Fibroblast of pulmonary artery (primary cell): ENCODE measurements around the gene TMEM208.

Experiments
- DNase-seq: peaks from one replicate; pipeline ENCODE4 v3.0.0-alpha.2; 2010; ENCODE audit warnings: low read depth
- H3K4me3 ChIP-seq: replicated peaks from 2 replicates; pipeline ENCODE4 v1.5.1; 2011; ENCODE audit warnings: low read depth, mild to moderate bottlenecking, control low read depth, low read length, moderate library complexity
- TF ChIP-seq, protein P1 (sequence below): IDR thresholded peaks from 2 replicates; pipeline ENCODE4 v1.5.1; 2011; ENCODE audit warnings: mild to moderate bottlenecking, control low read depth, low read length, inconsistent platforms; ENCODE audit errors: missing control alignments

The TMEM208 gene

DNA sequence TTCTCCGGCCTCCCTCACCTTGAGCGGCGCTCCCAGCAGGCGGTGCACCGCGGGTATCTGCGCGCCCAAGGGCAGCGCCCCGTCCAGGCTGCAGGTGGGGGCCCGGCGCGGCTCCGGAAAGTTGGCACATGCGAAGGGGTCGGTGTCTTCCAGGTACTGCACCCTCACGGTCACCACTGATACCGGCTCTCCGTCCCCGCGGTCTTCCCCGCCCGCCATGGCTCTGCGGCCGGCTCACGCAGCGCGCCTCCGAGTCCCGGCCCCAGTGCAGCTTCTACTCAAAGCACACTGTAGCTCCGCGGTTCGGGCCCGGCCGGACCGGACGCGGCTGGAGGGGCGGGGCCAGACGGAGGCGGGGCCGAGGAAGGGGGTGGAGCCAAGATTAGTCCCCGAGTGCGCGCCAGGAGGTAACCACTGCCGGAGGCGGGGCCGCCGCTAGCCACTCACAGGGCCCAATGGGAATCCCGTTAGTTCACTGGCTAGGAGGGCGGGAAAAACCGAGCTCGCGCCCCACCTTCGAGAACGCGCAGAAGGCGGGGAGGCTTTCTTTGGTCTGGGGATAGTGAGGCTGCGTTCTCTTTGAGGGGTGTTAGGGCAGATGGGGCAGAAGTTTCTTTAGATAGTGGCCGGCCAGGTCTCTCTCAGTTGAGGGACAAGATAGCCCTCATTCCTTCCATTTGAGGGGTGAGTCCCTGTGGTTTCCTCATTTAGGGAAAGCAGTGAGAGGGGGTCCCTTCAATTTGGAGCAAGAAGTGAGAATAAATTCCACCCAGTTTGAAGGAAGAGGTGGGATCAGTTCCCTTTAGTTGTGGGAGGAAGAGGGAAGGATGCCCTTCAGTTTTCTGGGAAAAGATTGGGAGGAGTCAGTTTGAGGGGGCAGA is 20.5 kb downstream of the TMEM208 start, which contains the start of gene FHOD1:
FHOD1 (minus strand) TSS at position 290 of the 881 bp plus-strand sequence; CDS start at position 219, 71 bp downstream.
- DNase-seq = peak; percentile 94
- TF ChIP-seq, protein P1, sequence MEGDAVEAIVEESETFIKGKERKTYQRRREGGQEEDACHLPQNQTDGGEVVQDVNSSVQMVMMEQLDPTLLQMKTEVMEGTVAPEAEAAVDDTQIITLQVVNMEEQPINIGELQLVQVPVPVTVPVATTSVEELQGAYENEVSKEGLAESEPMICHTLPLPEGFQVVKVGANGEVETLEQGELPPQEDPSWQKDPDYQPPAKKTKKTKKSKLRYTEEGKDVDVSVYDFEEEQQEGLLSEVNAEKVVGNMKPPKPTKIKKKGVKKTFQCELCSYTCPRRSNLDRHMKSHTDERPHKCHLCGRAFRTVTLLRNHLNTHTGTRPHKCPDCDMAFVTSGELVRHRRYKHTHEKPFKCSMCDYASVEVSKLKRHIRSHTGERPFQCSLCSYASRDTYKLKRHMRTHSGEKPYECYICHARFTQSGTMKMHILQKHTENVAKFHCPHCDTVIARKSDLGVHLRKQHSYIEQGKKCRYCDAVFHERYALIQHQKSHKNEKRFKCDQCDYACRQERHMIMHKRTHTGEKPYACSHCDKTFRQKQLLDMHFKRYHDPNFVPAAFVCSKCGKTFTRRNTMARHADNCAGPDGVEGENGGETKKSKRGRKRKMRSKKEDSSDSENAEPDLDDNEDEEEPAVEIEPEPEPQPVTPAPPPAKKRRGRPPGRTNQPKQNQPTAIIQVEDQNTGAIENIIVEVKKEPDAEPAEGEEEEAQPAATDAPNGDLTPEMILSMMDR = no peak
- H3K4me3 ChIP-seq = peak within 1 kb of the TSS; percentile 80

DNA sequence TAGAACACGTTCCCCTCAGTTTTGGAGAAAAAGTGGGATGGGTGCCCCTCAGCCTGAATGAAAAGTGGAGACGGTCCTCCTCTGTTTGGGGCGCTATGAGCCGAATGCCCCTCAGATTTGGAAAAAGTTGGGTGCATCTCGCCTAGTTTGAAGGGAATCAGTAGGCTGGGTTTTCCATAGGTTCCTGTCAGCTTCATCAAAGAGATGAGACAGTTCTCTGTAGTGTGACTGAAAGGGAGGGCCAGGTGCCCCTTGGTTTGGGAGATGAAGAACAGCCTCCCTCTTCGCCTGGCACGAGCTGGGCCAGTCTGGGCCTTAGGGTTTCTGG is 21.1 kb downstream of the TMEM208 start:
- DNase-seq = no peak
- TF ChIP-seq, protein P1 = no peak
- peak overlapping the region; percentile 55 for H3K4me3 ChIP-seq

DNA sequence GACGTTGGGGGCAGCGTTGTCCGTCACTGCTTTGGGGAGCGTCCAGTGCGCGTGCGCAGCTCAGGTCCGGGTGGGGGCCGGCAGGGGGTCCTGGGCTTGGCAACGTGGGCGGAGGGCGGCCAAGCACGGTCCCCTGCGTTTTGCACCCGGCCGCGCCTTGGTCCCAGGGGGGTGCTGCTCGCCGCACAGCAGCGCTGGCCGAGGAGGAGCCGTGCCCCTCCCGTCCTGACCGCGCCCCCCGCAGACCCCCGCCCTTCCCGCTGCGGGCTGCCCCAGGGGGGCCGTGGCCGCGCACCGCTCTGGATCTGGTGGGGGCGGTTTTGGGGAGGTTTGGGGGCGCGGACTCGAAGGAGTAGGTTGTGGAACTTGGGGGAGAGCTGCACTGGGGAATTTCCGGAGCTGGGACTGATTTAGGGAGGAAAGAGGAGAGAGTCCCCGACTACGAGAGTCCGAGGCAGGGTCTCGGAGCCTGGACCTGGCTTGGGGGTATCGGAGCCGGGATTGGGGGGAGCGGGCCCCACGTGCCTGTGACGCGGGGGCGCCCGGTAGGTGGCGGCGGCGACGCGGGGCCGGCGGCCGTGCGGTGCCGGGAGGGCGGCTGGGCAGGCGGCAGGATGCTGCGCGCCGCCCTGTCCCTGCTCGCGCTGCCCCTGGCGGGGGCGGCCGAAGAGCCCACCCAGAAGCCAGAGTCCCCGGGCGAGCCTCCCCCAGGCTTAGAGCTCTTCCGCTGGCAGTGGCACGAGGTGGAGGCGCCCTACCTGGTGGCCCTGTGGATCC is 21.7 kb downstream of the TMEM208 start, which contains the start of gene SLC9A5:
SLC9A5 (plus strand) TSS at position 579 of the 777 bp plus-strand sequence; CDS start at position 615, 36 bp downstream.
- H3K4me3 ChIP-seq = peak within 1 kb of the TSS; percentile 55
- no peak for DNase-seq
- TF ChIP-seq, protein P1 = no peak

DNA sequence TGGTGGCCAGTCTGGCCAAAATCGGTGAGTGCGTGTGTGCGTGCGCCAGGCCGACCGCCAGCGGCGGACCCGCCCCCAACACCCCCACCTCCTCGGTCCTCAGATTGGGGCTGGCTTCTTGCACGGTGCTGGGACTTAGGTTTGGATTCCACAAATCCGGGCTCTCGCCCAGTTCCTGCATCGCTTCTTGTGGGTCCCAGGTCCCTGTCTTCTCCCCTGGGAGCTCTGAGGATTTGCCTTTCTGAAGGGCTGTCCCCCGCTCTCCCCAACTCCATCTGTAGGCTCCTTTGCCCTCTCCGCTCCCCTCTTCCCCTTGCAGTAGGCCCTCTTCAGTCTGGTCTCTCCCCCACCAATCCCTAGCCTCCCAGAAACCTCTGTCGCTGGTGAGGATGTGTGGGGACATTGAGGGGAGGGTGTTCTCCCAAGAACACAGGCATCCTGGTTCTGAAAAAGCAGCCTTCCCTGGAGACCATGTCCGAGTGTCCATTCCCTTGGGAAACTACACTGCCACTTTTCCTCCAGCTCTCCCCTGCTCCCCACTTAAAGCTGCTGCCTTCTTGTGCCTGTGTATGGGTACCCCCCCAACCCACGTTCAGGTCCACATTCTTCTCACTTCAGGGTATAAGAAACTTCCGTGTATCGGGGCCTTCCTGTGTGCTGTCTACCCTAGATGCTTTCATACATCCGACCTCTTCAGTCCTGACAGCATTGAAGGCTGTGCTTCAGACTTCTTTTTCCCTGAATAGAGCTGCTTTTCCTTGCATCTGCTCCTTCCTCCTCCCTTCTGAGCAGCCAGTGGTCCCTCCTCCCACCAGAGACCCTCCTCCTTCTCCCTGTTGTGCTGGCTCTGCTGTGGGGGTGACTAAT is 22.5 kb downstream of the TMEM208 start:
- TF ChIP-seq, protein P1 = no peak
- peak overlapping the region; percentile 55 for H3K4me3 ChIP-seq

DNA sequence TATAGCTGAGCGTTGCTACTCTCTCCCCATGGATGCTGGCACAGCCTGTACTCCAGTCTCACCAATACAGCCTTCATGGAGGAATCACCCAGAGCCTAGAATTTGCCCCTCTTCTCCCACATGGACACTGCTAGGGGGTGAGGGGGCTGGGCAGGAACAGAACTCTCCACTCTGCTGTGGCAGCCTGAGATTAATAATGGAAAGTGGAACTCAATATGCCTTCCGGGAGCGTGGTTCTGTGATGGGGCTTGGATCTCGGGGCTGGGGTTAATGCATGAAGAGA is 23.1 kb downstream of the TMEM208 start:
- DNase-seq = no peak

More for the DNA sequence above, 22.5 kb downstream of the TMEM208 start:
- no peak for DNase-seq

More for the DNA sequence above, 23.1 kb downstream of the TMEM208 start:
- H3K4me3 ChIP-seq = no peak overlapping the region
- TF ChIP-seq, protein P1 = no peak
